Stimulated activated CD8-positive, alpha-beta memory T cell treated with anti-CD3 and anti-CD28 coated beads, Interleukin-15, amount 100 ng/mL, for 48 hours (primary cell): ENCODE measurements around the gene AP1M2.
"Not testable (repeated sequence)": the region's sequence is repeated elsewhere in the genome, so short reads cannot be mapped to it uniquely, and the experiment has no call there.

ENCODE experiments used
- DNase-seq, 2 donors: peaks; one replicate each; pipeline ENCODE4 v3.0.0-alpha.2; 2020; ENCODE audit warnings: low read depth in 2 of 2

AP1M2 gene

GRCh38 chr19:10601999-10602329, 14.9 kb upstream of the AP1M2 start:
- no peak for DNase-seq

GRCh38 chr19:10600149-10600548, 13.0 kb upstream of the AP1M2 start:
- DNase-seq: no peak

GRCh38 chr19:10593820-10594637, 6.9 kb upstream of the AP1M2 start:
- DNase-seq: no peak

- DNase-seq: no peak
Measured at GRCh38 chr19:10593148-10593547, 6.0 kb upstream of the AP1M2 start.

- no peak for DNase-seq
Measured at GRCh38 chr19:10587839-10588150, 683 bp upstream of the AP1M2 start.

- DNase-seq: no peak
Measured at GRCh38 chr19:10586396-10586795, 716 bp downstream of the AP1M2 start.

GRCh38 chr19:10583036-10583776, 3.9 kb downstream of the AP1M2 start:
- no peak for DNase-seq

- no peak for DNase-seq
Measured at GRCh38 chr19:10582091-10582490, 5.0 kb downstream of the AP1M2 start.

GRCh38 chr19:10580979-10581631, 6.0 kb downstream of the AP1M2 start:
- DNase-seq: peak; percentile 75 to 79

GRCh38 chr19:10577951-10578350, 9.2 kb downstream of the AP1M2 start:
- DNase-seq: no peak

GRCh38 chr19:10575011-10575716, 11.9 kb downstream of the AP1M2 start:
- DNase-seq: no peak

GRCh38 chr19:10574462-10574861, 12.7 kb downstream of the AP1M2 start:
- DNase-seq: no peak

GRCh38 chr19:10573793-10574192, 13.3 kb downstream of the AP1M2 start:
- not testable (repeated sequence) for DNase-seq

- peak; percentile 100 for DNase-seq
Measured at GRCh38 chr19:10568826-10569651, 18.1 kb downstream of the AP1M2 start, which contains the start of gene CDKN2D. Gene CDKN2D, minus strand, starts transcription at chr19:10568979. Its CDS starts 326 bp downstream, at chr19:10568653.

- DNase-seq: peak in 1 of 2 donors; percentile 55
Measured at GRCh38 chr19:10568062-10568825, 18.9 kb downstream of the AP1M2 start.

GRCh38 chr19:10567656-10568055, 19.5 kb downstream of the AP1M2 start:
- no peak for DNase-seq

GRCh38 chr19:10566658-10567410, 20.3 kb downstream of the AP1M2 start:
- DNase-seq: no peak

GRCh38 chr19:10566408-10566657, 20.8 kb downstream of the AP1M2 start:
- no peak for DNase-seq

- DNase-seq: peak; percentile 99
Measured at GRCh38 chr19:10565567-10566407, 21.3 kb downstream of the AP1M2 start, which contains the start of gene KRI1. Gene KRI1, minus strand, starts transcription at chr19:10566010. Its CDS starts 11 bp downstream, at chr19:10565999.
